GM18508 (cell line): ENCODE data around the gene VGLL4.

Experiments
- ATAC-seq: cut with Tn5 transposase; IDR thresholded peaks from one replicate; pipeline ENCODE4 v1.9.1; 2021; ENCODE audit warnings: moderate number of reproducible peaks; ENCODE audit not compliant: insufficient read depth, unreplicated experiment

VGLL4 gene

GRCh38 chr3:11569156-11569741, 74.5 kb downstream of the VGLL4 start:
- no peak for ATAC-seq

DNA sequence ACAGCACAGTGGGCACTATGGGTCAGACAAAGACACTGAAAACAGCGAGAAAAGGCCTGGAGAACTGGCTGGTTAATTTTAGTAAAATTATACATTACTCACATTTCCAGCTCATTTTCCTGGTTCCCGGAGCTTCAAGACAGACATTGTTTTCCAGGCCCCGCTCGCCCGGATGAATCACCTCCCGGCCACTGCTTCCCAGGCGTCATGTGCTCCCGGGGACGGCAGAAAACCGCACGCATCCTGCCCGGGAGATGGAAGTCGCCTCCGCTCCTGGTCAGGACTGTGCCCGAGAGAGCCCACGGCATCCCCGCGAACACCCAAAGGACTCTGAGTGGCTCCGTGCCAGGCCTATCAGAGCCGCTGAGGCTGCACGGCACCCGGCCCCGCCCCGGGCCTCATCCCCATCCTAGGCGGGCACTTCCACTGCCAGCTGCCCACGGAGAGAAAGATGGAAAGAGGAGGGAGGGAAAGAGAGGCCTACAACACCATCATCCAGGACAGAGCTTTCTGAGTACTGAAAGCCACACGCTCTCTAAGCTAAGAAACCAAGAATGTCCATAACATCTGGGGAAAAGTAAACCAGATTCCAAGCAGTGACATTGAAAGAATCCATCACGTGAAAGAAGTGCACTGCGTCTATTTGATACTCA, 75.1 kb downstream of the VGLL4 start:
- no peak for ATAC-seq

DNA sequence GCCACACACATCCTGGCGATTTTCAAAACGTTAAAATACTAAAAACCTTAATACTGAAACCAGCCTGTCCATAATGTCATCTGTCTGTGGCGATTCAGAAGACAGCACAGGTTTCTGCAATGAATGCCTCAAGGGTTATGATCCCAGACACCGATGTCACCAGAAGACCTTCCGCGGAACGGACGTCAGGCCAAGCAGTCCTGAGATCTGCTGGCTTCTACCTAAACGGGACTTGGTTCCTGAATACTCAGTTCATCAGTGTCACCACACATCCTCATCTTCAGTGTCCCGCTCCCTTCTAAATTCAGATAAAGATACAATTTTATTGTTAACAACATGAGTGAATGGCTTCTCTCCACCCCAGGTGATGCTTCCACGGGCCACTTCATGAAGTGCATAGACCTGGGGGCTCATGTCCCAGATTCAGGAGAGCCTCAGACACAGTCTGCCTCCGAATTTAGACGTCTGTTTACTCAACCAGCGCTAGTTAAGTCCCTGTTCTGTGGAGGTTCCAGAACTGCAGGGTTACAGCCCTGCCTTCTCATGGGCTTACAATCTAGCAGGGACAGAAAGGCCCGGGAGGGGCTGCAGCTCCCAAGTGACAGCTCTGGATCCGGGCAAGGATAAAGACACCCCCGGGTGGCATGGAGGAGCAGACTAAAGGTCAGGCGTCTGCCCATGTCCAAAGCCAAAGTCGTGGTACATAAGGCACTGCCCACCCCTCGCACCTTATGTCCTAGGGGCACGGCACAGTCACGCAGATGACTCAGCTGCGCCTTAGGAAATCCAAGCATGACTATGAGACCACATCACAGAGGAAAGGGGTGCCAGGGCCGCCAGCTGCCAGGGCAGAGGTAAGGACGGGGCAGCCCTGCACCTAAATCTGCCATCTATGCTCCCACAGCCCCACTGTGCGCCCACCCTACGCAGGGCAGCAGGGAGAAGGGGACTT, 75.9 kb downstream of the VGLL4 start:
- ATAC-seq = no peak

GRCh38 chr3:11566916-11567315, 76.8 kb downstream of the VGLL4 start:
- ATAC-seq = no peak

GRCh38 chr3:11566478-11566877, 77.2 kb downstream of the VGLL4 start:
- ATAC-seq = no peak

- no peak for ATAC-seq
Measured at GRCh38 chr3:11565932-11566331, 77.8 kb downstream of the VGLL4 start.

- no peak for ATAC-seq
Measured at GRCh38 chr3:11565492-11565891, 78.2 kb downstream of the VGLL4 start.

DNA sequence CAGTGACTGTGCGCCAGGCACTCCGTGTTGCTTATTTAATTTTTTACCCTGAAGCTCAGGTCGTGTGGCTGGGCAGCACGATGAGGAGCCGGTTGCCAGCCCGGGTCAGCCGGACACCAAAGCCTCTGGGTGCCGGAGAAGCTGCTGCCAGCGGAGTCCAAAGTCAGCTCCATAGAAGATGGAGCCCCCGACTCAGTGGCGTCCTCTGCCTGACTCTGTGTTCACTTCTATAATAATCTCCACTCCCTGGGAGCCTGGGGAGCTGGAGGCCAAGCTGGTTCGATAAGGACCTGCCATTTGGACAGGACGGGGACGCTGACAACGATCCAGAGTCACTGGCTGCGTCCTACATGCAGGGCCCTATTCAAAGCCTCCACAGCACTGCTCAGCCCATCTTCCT, 78.6 kb downstream of the VGLL4 start:
- no peak for ATAC-seq

DNA sequence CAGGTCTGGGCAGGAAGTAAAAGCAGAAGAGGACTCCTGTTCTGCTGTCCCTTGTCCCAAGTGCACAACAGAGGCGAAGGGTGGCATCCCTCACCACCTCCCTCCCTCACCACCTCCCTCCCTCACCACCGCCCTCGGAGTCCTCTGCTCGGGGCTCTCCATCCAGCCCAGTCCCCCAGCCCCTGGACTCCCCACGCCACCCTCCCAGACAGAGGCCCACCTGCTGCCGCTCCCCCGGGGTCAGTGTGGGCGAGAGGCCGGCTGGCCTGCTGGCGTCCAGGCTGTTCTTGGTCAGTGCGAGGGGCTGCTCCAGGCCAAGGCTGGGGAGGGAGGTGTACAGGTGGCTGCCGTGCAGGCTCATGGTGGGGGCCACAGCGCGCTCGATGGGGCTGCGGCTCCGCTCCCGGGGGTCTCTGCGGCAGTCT, 79.1 kb downstream of the VGLL4 start:
- no peak for ATAC-seq

- no peak for ATAC-seq
Measured at GRCh38 chr3:11563865-11564185, 79.9 kb downstream of the VGLL4 start.

GRCh38 chr3:11563159-11563864, 80.4 kb downstream of the VGLL4 start:
- ATAC-seq = no peak

GRCh38 chr3:11562277-11562881, 81.3 kb downstream of the VGLL4 start:
- ATAC-seq = no peak

DNA sequence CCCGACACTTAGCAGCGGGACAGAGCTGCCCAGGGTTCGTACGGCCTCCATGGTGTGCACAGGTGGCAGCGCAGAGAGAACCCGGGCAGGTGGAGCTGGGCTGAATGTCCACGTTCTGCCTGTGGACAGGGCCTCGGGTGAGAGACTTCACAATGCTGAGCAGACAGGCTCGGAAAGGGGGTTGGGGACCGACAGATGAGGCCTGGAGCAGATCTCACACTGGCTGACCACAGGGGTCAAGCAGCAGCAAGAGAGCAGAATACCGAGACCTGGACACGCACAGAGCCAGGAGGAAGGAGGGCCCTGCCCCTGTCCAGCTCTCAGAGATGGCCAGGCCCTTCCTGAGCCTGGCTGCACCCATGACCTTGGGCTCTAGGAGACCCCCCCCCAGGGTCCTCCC, 83.0 kb downstream of the VGLL4 start:
- no peak for ATAC-seq

DNA sequence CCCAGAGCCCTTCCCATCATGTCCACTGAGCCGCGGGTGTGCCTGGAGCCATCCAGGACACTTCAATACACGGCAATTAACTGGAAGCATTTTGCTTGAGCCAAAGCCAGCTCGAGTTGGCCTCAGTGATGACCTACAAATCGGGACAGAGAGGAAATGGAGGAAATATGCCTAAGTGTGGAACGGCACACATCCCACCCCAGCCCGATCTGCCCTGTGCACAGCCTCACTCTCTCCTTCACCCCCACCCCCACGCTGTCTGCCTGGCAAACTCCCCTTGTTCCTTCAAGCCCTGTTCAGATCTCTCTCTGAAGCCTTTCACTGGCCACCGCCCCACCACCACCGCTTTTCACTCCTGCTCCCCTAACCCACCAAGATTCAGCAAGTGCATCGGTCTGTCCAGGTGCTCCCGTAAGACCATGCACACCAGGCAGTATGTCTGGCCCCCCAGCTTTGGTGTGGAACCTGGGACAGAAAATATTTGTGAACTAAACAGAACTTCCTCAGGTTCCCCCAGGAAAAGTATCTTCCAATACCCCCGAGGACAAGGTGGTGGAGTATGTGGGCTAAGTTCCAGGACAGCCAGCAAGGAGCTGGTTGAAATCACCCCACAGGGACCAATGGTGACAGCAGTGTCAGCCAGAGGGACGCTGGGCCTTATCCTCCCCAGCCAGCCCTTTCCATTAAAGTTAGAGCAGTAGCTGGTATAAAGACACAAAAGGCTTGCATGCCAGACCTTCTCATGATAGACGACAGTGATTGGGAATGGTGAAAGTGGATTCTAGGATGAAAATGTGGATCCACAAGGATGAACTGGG, 83.7 kb downstream of the VGLL4 start:
- ATAC-seq = no peak

GRCh38 chr3:11558918-11559815, 84.5 kb downstream of the VGLL4 start:
- no peak for ATAC-seq

- no peak for ATAC-seq
Measured at GRCh38 chr3:11558411-11558903, 85.3 kb downstream of the VGLL4 start.

DNA sequence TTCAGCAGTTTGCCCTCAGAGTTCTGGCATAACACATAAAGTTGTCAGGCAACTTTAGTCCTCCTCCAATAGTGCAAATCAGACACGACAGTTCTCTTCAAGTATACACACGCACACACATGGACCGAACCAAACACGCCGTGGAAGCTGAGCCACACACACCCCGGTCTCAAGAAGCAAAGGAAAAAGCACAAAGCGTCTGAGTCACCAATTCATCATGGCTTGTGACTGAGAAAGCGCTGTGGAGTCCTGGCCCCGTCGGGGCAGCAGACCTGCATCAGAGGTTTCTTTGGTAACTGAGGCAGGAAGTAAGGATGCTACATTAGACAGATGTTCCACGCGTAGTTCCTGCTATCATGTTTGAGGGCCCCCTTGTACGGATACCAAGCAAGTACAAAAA, 85.7 kb downstream of the VGLL4 start:
- ATAC-seq = no peak

DNA sequence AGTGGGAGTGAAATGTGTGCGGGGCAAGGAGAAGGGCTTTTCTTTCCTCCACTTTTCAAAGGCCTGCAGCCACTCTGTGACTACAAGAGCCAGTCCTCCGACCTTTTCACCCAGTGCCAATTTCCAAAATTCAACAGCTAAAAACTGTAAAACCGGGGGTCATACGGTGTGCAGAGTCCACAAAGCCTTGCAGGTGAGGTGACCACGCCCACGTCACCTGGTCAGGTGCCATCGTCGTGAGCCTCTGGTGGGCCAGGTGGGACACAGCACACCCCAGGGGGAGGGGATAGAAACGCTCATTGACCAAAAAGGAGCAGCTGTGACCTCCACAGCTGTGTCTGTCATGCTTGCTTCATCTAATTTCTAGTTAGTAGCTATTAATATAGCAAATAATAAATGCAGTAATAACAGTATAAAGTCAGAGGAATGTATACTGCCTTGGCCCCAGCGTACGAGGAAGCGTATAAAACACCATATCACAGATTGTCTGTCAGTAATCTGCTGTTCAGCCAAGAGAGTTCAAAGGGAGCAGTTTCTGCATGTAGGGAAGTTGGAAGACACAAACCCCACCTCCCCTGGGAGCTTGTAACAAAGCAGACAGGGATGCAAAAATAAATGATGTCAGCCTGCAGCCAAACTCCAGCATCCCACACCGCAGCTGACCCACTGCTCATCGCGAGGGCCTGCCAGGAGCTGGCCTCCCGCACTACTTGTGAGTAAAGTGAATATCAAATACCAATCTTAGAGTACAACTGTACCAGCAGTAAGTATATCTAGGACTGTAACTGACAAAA, 86.7 kb downstream of the VGLL4 start:
- ATAC-seq = no peak
